Measurements from ENCODE around the gene LCAT. TPM values are rescaled to one million over a fixed set of nuclear protein-coding genes. Genes with fewer than 3 reads are reported as not detected.
A peak's percentile ranks its signal among the peaks of the same experiment; 100 is the strongest.

LCAT gene
- 12.7 and 20.3 TPM in 2 replicates for total RNA-seq

- Mint-ChIP-seq H3K9me3 (no peaks in the 10 kb centered on the region), H3K4me1 (ENCODE audit: low read depth) (peaks cover 25% of the 10 kb centered on the region), H3K4me3 (no peak within 1 kb of the TSS), H3K27ac (no peak within 1 kb of the TSS), H3K27me3 (ENCODE audit: insufficient read depth) (no peaks in the 10 kb centered on the region), H3K36me3 (ENCODE audit: low read depth) (peaks cover 13% of the 10 kb centered on the region)
- no peak for DNase-seq (ENCODE audit: low spot score)
- intact Hi-C loops (cut with micrococcal nuclease) = no loop called here
These were observed at the start of gene LCAT for GRCh38 chr16:67943619-67944504. Gene LCAT, minus strand, starts transcription at chr16:67944120. Its CDS starts 19 bp downstream, at chr16:67944101.

DNA sequence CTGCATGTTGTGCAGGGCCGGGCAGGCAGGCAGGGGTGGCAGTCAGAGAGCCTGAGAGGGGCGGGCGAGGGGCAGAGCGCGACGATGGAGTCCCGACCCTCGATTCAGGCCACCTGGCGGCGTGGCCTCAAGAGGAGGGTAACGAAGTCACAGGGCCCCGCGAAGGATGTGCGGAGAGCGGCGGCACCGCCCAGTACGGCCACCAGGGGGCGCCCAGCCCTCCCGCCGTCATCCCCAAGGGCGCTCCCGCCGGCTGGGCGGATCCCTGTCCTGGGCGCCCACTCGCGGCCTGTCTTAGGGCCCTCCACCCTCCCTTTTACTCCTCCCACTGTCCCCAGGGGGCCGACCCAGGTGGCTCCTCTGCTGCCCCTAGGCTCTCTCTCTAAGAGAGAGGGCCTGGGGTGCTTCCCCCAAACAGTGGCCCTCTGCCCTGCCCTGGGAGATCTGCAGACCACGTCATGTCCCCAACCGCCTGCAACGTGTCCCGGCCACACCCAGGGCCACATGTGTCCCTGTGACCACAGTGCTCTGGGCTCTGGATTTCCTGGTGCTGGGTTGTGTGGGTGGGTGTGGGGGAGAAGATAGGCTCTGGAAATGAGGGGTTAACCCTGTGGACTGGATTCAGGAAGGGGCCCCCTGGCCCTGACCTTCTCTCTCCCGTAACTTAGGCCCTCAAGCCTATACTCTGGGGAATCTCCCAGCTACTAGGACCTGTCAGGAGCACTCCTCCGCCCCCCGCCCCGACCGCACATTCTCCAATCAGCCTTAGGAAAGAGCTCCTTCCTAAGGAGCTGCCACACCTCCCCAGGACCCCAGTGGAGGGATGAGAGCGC is 49.5 kb upstream of the LCAT start:
- no peaks in the 10 kb centered on the region for H3K36me3 Mint-ChIP-seq (ENCODE audit: low read depth)
- peak overlapping the region; percentile 95 for H3K27ac Mint-ChIP-seq
- H3K27me3 Mint-ChIP-seq (ENCODE audit: insufficient read depth) = no peaks in the 10 kb centered on the region
- peak; percentile 81 for DNase-seq (ENCODE audit: low spot score)
- H3K9me3 Mint-ChIP-seq = no peaks in the 10 kb centered on the region
- peaks cover 22% of the 10 kb centered on the region for H3K4me1 Mint-ChIP-seq (ENCODE audit: low read depth)
- intact Hi-C loops (cut with micrococcal nuclease) = loop anchor here (1.0 kb wide), 6 partner anchors 9 to 236 kb away; partner anchors contain the start of genes DDX28, DUS2 and SLC12A4
- H3K4me3 Mint-ChIP-seq = peak overlapping the region; percentile 76

DNA sequence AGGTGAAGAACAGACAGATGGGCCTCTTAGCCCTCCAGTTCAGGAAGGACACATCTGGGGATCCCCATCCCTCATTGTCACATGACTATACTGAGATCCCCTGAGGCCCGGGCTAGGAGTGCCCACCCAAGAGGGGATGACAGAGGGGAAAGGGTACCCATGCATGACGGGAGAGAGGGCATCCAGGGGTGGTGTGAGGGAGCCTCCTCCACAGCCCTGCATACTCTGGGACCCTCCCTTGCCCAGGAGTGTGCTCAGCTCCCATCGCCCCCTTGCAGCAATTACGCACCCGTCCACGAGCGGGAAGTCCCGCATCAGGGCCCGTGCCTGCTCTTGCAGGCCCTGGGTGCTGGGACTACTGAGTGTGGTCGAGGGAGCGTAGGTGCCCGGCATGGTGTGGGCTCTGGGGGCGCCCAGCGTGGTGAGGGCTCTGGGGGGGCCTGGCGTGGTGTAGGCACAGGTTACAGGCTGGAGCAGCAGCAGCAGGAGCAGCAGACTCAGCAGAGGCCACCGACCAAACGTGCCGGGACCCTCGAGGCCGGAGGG is 48.8 kb upstream of the LCAT start:
- Mint-ChIP-seq H3K9me3 (no peaks in the 10 kb centered on the region), H3K4me1 (ENCODE audit: low read depth) (peaks cover 22% of the 10 kb centered on the region), H3K27me3 (ENCODE audit: insufficient read depth) (no peaks in the 10 kb centered on the region), H3K4me3 (no peak overlapping the region), H3K36me3 (ENCODE audit: low read depth) (no peaks in the 10 kb centered on the region), H3K27ac (peak overlapping the region; percentile 48)
- DNase-seq (ENCODE audit: low spot score) = no peak
- intact Hi-C loops (cut with micrococcal nuclease) = loop anchor here (1.0 kb wide), 6 partner anchors 8 to 237 kb away; partner anchors contain the start of genes DDX28, DUS2 and SLC12A4

- Mint-ChIP-seq H3K4me1 (ENCODE audit: low read depth) (peaks cover 14% of the 10 kb centered on the region), H3K27me3 (ENCODE audit: insufficient read depth) (no peaks in the 10 kb centered on the region), H3K36me3 (ENCODE audit: low read depth) (no peaks in the 10 kb centered on the region), H3K9me3 (no peaks in the 10 kb centered on the region), H3K27ac (no peak overlapping the region), H3K4me3 (no peak overlapping the region)
- DNase-seq (ENCODE audit: low spot score) = no peak
- intact Hi-C loops (cut with micrococcal nuclease) = no loop called here
These were observed 46.1 kb upstream of the LCAT start for GRCh38 chr16:67990018-67990386.

GRCh38 chr16:67989322-67990017 is 45.5 kb upstream of the LCAT start:
- DNase-seq (ENCODE audit: low spot score) = no peak
- intact Hi-C loops (cut with micrococcal nuclease) = no loop called here
- H3K36me3 Mint-ChIP-seq (ENCODE audit: low read depth) = no peaks in the 10 kb centered on the region
- peaks cover 15% of the 10 kb centered on the region for H3K4me1 Mint-ChIP-seq (ENCODE audit: low read depth)
- H3K4me3 Mint-ChIP-seq = no peak overlapping the region
- no peaks in the 10 kb centered on the region for H3K27me3 Mint-ChIP-seq (ENCODE audit: insufficient read depth)
- no peaks in the 10 kb centered on the region for H3K9me3 Mint-ChIP-seq
- H3K27ac Mint-ChIP-seq = no peak overlapping the region

DNA sequence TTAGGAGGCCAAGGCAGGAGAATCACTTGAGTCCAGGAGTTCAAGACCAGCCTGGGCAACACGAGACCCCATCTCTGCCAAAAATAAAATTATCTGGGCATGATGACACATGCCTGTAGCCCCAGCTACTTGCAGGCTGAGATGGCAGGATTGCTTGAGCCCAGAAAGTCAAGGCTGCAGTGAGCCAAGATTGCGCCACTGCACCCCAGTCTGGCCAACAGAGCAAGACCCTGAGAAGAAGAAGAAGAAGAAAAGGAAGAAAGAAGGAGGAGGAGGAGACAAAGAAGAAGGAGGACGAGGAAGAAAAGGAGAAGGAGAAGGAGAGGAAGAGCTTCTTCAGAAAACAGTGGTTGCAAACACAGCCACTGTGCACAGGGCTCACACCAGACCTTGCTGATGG is 44.8 kb upstream of the LCAT start:
- Mint-ChIP-seq H3K4me1 (ENCODE audit: low read depth) (peaks cover 12% of the 10 kb centered on the region), H3K9me3 (no peaks in the 10 kb centered on the region), H3K36me3 (ENCODE audit: low read depth) (no peaks in the 10 kb centered on the region), H3K27ac (no peak overlapping the region), H3K27me3 (ENCODE audit: insufficient read depth) (no peaks in the 10 kb centered on the region), H3K4me3 (no peak overlapping the region)
- no peak for DNase-seq (ENCODE audit: low spot score)
- intact Hi-C loops (cut with micrococcal nuclease) = no loop called here

- Mint-ChIP-seq H3K27ac (peak overlapping the region; percentile 32), H3K9me3 (no peaks in the 10 kb centered on the region), H3K4me3 (no peak overlapping the region), H3K27me3 (ENCODE audit: insufficient read depth) (no peaks in the 10 kb centered on the region), H3K4me1 (ENCODE audit: low read depth) (peaks cover 17% of the 10 kb centered on the region), H3K36me3 (ENCODE audit: low read depth) (no peaks in the 10 kb centered on the region)
- intact Hi-C loops (cut with micrococcal nuclease) = no loop called here
- DNase-seq (ENCODE audit: low spot score) = no peak
These were observed 43.7 kb upstream of the LCAT start for GRCh38 chr16:67987460-67988160.

DNA sequence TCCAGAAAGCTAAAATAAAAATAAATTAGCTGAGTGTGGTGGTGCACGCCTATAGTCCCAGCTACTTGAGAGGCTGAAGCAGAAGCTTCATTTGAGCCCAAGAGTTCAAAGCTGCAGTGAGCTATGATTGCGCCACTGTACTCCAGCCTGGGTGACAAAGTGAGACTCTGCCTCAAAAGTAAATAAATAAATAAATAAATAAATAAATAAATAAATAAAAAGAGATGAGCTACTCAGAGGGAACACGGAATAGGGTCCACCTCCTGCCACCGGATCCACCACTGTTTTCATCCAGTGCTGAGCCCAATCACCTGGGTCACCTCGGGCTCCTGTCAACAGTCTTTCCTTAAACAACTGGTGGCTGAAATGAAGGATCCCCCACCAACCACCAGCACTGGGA is 43.0 kb upstream of the LCAT start:
- no peak for DNase-seq (ENCODE audit: low spot score)
- Mint-ChIP-seq H3K36me3 (ENCODE audit: low read depth) (no peaks in the 10 kb centered on the region), H3K27ac (no peak overlapping the region), H3K4me1 (ENCODE audit: low read depth) (peaks cover 17% of the 10 kb centered on the region), H3K27me3 (ENCODE audit: insufficient read depth) (no peaks in the 10 kb centered on the region), H3K9me3 (no peaks in the 10 kb centered on the region), H3K4me3 (no peak overlapping the region)
- intact Hi-C loops (cut with micrococcal nuclease) = no loop called here

- Mint-ChIP-seq H3K4me1 (ENCODE audit: low read depth) (peaks cover 17% of the 10 kb centered on the region), H3K27me3 (ENCODE audit: insufficient read depth) (no peaks in the 10 kb centered on the region), H3K27ac (no peak overlapping the region), H3K9me3 (no peaks in the 10 kb centered on the region), H3K4me3 (no peak overlapping the region), H3K36me3 (ENCODE audit: low read depth) (no peaks in the 10 kb centered on the region)
- DNase-seq (ENCODE audit: low spot score) = no peak
- intact Hi-C loops (cut with micrococcal nuclease) = no loop called here
These were observed 38.2 kb upstream of the LCAT start for GRCh38 chr16:67982011-67982696.

DNA sequence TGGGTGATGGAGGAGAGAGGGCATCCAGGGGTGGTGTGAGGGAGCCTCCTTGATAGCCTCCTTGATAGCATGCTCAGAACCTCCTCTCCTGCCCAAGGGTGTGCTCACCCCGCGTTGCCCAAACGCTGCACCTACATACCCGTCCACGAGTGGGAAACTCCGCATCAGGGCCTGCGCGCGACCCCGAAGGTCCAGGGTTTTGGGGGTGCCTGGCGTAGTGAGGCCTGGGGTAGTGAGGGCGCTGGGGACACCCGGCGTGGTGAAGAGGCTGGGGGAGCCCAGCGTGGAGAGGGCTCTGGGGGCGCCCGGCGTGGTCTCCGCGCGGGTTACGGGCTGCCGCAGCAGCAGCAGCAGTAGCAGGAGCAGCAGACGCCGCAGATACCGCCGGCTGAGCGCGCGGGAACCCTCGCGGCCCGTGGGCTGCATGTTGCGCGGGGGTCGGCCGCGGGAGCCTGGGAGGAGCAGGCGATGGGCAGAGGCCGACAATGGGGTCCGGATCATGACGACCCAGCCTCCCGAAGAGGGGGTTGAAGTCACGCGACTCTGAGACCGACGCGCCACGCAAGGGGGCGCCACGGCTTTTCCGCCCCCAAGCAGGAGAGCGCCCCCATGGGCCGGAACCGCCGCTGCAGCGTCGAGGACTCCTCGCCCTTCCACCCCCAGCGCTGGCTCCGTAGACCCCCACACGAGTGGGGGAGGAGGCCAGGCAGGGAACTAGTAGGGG is 36.2 kb upstream of the LCAT start, which contains the start of gene DPEP3:
Gene DPEP3, minus strand, starts transcription at position 545 of the 724 bp plus-strand sequence. Its CDS starts 119 bp downstream, at position 426.
- H3K36me3 Mint-ChIP-seq (ENCODE audit: low read depth) = no peaks in the 10 kb centered on the region
- H3K27ac Mint-ChIP-seq = no peak within 1 kb of the TSS
- no peaks in the 10 kb centered on the region for H3K9me3 Mint-ChIP-seq
- peaks cover 17% of the 10 kb centered on the region for H3K4me1 Mint-ChIP-seq (ENCODE audit: low read depth)
- intact Hi-C loops (cut with micrococcal nuclease) = no loop called here
- DNase-seq (ENCODE audit: low spot score) = no peak
- no peaks in the 10 kb centered on the region for H3K27me3 Mint-ChIP-seq (ENCODE audit: insufficient read depth)
- no peak within 1 kb of the TSS for H3K4me3 Mint-ChIP-seq

Data from activated T-helper 1 cell treated with anti-CD3 and anti-CD28 coated beads, Interleukin-12 subunit alpha, Interleukin-12 subunit beta, Interleukin-2, Interleukin-4 antibody, amounts not matched to agents 30 ng/mL and 10 ng/mL and 1 ng/mL, durations not matched to agents 14 hours and 24 hours and 36 hours (primary cell).